Skin of body (tissue), 2 donors: ENCODE measurements around the gene TUBA3E. TPM values are rescaled to one million over a fixed set of nuclear protein-coding genes. Genes with fewer than 3 reads are reported as not detected.
"Not testable (repeated sequence)": the region's sequence is repeated elsewhere in the genome, so short reads cannot be mapped to it uniquely, and the experiment has no call there.

Experiments used
- DNase-seq: peaks from one replicate; lab custom pipeline; 2025; lab: John Stamatoyannopoulos, UW
- total RNA-seq: library from RNA; depleted of rRNA; stranded (reverse); fragments of >200 nt; gene quantifications from one replicate; pipeline ENCODE4 v1.2.3, GENCODE V29; 2014

TUBA3E gene
- total RNA-seq, 1 donor from 2014 or later = not detected

DNA sequence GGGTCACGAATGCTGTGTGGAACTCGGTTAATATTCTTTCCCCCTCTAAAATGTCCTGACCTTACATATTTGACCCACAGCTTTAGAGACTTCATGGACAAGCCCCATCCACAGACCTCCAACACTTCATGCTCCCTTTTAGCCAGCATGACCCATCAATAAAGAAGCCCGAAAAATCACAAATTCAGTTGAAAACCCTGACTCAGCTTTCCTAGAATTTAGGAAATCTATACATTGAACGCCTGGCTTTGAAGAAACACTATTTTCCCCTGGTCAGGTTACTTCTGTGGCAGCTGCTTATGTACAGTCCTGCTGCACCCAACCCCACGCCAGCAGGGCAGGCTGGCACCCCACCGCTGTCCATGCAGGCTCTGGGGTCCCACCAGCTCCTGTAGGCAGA is 6.9 kb downstream of the TUBA3E start:
- not testable (repeated sequence) for DNase-seq

DNA sequence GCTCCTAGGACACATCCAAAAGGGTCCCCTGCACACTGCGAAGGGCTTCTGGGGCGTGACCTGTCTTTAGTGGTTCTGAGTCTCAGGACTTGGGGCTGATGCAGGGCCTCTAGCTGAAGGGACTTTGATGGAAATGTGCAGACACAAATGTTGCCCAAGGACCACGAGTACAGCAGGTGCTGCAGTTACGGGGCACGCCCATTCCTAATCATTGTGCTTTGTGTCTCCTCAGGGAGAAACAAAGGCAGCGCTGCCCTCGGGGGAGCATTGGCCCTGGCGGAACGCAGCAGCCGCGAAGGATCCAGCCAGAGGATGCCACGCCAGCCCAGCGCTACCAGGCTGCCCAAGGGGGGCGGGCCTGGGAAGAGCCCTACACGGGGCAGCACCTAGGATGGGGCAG is 8.0 kb downstream of the TUBA3E start:
- DNase-seq = no peak

DNA sequence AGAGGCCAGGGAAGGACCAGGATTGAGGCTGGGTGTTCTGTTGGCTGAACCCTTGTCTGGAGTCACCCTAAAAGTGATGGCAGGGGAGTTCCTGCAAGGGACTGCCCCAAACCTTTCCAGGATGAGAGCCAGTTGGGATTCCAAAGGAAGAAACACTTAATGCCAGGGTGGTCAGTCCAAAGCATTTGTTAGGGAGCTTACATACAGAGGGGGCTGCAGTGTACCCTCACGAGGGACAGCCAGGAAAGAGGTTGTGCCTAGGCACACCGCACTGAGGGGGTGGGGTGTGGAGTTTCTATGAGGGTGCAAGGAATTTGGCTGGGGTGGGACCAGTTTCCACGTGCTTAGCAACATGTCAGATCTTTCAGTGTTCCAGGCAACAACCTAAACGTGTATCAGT is 9.3 kb downstream of the TUBA3E start:
- DNase-seq = not testable (repeated sequence)

DNA sequence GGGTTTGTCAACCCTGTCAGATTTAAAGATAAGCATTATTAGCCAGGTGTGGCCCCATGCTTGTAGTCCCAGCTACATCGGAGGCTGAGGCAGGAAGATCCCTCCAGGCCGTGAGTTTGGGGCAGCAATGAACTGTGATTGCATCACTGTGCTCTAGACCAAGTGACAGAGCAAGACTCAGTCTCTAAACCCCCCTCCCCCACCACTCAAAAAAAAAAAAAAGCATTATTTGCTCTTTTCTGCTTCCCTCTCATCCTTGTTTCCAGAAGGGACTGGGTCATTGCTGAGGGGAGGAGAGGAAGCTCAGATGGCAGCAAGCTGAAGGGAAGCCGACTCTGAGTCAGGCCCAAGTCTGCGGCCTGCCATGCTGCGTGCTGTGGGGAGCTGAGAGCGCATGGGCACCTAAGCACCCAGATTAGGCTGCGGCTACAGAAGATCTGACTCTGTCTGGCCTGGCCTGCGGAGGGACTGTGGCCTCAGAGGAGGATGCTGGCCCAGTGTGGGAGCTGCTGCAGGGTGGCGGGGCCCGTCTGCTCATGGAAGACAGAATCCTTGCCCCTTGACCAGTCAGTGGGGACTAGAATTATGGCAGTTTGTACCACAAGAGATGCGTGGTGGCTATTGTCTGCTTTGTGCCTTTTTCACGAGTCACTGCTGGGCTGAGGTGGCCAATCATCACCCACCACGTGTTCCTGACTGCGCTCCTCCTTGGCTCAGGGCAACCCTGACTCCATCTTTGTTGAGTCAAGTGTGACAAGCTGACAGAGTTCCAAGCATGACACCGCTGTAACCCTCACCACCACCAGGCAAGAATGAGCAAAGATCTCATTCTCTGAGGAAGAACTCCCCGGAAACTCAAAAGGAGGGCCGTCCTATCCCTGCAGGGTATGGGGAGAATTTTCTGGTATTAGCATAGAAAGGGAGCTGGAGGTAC is 10.1 kb downstream of the TUBA3E start:
- not testable (repeated sequence) for DNase-seq

DNA sequence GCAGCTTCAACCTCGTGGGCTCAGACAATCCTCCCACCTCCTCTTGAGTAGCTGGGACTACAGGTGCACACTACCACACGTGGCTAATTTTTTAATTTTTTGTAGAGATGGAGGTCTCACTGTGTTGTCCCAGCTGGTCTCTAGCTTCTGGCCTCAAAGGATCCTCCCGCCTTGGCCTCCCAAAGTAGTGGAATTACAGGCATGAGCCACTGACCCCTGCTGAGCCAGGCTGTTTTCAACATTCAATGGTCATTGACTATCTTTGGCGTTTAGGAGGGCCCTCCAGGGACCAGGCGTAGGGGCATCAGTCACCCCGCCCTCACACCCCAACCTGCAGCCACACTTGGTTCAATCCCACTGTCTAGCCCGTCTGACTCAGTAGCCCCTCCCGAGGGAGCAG is 11.0 kb downstream of the TUBA3E start:
- DNase-seq = no peak

DNA sequence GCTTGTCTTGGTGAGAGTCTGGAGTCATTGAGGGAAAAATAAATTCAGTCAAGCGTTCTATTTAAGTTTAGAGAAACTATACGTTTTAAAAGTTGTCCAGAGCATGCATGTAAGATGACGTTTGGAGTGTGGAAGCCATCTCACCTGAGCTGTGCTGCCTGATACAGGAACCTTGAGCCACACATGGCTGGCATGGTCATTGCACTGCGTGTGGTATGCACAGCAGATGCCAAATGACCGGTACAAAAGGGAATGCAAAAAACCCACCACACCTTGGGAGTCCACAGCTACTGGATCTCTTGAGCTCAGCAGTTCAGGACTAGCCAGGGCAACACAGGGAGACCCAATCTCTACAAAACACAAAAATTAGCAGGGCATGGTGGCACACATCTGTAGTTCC is 11.8 kb downstream of the TUBA3E start:
- no peak for DNase-seq

DNA sequence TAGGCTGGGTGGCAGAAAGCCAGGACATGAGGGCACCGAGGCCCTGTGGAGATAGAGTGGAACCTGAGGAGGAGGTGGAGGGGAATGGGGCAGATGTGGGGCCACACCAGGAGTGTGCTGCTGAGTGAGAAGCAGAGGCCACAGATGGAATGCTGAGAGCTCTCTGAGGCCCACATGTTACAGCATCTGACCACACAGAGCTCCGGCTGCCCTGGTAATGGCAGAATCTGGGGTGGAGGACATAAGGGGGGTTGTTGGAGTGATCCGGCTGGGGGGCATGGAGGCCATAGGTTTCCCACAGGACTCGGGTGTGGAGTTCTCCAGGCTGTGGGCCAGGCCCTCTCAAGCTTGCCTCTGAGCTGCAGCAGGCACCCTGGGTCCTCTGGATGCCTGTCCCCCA is 12.3 kb downstream of the TUBA3E start:
- no peak for DNase-seq

DNA sequence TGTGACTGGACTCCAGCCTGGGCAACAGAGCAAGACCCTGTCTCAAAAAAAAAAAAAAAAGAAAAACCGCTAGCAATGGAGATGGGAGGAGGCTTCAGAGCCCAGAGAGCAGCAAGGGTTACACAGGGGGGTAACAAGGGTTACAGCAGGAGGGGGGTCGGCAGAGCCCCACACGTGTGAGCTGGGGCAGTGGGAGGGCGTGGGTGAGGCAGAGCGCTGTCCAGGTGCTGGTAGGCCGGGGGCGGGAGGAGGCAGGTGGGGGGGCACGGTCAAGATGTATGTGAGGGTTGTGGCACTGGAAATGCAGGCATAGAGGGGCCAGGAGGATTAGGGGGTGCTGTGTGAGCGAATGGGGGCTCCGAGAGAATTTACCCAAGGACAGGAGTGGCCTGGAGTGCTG is 12.8 kb downstream of the TUBA3E start:
- DNase-seq = no peak

GRCh38 chr2:130183512-130184373 is 14.5 kb downstream of the TUBA3E start:
- DNase-seq = no peak

DNA sequence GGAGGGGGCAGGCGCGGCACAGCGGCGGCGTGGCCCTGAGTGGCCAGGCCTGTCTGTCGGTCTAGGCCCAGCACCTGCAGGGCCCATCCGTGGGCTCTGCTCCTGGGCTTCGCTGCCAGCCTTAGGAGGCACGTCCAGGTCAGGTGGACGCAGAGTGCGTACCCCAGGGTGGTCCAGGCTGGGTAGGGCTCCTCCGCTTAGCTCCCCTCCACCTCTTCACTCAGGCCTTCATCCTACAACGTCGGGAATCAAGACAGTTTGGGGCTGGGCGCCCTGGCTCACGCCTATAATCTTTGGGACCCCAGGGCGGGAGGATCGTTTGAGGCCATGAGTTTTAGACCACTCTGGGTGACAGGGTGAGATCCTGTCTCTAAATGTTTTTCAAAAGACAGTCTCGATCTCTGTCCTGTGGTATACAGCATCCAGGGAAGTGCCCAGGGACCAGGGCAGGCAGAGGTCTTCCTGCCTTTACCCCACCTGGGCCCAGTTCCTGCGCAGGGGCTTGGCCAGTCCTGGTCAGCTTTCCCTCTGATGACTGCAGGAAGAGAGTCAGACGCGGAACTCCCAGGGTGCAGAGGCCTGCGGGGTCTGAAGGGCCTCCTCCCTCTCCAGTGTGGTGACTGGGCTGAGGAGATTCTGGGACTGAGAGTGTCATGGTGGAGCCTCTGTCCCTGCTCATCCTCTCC is 15.3 kb downstream of the TUBA3E start:
- not testable (repeated sequence) for DNase-seq

- DNase-seq = peak; percentile 75
Observed at GRCh38 chr2:130181880-130182682, 16.2 kb downstream of the TUBA3E start, which contains the start of gene MZT2B. Gene MZT2B (plus strand): TSS chr2:130182262. CDS start chr2:130182283, 21 bp downstream.

DNA sequence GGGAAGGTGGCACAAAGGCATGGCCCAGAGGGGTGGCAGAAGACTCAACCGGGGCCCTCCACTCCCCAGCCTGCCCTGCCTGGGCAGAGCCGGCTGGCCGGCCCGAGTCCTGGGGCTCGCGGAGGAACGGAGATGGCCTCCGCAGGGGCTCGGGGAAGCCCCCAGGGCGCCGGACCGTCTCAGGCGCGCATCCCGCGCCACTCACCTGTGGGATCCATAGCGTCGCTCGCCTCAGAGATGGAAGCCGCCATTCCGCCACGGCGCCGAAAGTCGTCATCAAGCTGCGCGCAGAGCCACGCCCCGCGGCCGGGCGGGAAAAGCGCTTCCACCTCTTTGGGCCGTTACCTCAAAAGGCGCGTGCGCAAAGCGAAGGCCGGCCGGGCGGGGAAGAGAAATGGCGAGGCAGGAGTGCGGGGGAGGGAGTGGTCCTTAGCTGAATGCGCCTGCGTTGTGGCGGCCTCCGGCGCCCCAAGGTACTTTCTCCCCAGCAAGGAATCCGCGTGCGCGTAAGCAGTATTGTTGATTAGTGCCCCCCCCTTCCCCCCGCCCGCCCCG is 16.8 kb downstream of the TUBA3E start, which contains the start of gene SMPD4:
SMPD4 (minus strand) TSS at position 278 of the 555 bp plus-strand sequence. CDS start 5,010 bp downstream, outside the sequence.
- peak; percentile 95 for DNase-seq

GRCh38 chr2:130180404-130181324 is 17.6 kb downstream of the TUBA3E start:
- not testable (repeated sequence) for DNase-seq

GRCh38 chr2:130174866-130175265 is 23.4 kb downstream of the TUBA3E start:
- not testable (repeated sequence) for DNase-seq

GRCh38 chr2:130169896-130170295 is 28.3 kb downstream of the TUBA3E start:
- no peak for DNase-seq

DNA sequence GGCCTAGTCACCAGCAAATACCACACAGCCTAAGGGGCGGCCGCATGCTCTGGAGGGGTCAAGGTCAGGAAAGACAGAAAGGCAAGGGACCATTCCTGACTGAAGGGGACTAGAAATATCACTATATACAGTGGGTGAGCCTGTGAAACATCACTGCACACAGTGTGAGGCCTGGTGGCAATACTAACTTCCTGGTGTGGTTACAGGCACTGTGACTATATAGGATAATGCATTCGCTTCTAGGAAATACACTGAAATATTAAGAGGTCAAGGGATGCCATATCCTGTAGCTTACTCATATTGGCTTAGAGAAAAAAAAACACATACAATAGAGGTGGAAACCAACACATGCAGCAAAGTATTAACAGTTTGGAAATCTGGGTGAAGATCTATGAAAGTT is 29.1 kb downstream of the TUBA3E start:
- DNase-seq = not testable (repeated sequence)

DNA sequence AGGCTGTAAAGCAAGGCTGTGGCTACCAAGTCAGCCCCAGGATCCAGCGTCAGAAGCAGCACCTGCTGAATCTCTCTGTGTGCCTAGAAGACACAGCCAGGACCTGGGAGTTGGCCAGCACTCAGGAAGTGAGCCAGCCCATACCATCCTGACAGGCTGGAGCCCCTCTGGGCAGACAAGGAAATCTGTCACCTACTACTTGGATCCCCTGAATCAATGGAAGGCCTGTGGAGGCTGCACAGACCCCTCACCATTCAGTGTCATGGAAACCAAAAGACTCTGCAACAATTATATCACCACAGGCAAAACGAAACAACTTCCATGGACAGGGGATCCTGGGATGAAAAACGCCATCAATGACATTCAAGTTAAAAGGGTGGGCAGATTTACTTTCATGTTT is 31.6 kb downstream of the TUBA3E start:
- not testable (repeated sequence) for DNase-seq

DNA sequence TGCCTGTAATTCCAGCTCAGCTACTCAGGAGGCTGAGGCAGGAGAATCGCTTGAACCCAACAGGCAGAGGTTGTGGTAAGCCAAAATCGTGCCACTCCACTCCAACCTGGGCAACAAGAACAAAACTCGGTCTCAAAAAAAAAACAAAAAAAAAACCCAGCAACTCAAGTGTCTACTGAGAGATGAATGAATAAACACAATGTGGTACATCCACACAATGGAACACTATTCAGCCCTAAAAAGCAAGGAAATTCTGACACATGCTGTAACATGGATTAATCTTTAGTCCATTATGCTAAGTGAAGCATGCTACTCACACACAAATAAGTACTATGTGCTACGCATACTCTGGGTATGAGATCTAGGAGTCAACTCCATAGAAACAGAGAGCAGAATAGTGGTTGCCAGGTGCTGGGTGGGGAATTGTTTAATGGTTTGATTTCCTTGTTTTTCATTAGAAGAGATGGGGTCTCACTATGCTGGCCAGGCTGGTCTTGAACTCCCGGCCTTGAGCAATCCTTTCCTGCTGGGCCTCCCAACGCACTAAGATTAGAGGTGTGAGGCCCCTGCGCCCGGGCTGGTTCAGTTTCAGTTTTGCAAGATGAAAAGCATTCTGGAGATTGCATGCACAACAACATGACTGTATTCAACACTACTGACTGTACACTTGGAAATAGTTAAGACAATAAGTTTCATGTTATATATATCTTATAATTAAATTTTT is 32.8 kb downstream of the TUBA3E start:
- no peak for DNase-seq
